IMR-90 (cell line): ENCODE results near the gene ACP2. TPM values are rescaled to one million over a fixed set of nuclear protein-coding genes. Genes with fewer than 3 reads are reported as not detected.

Source experiments
- ATAC-seq: fragments of 200-7000 bp; cut with Tn5 transposase; 2 replicates; pipeline ENCODE4 v1.9.1; 2020; ENCODE audit warnings: low read depth, mild to moderate bottlenecking, moderate library complexity
- BruUV-seq: library from RNA; stranded (reverse); fragments of 400-500 nt; replicated peaks from 2 replicates; lab custom pipeline; 2021; lab: Mats Ljungman, UMichigan
- CTCF ChIA-PET: fragments of 300-600 bp; formaldehyde crosslinking; extraction: SDS; loops from one replicate; lab custom pipeline; 2021; ENCODE audit warnings: antibody characterized with exemption; lab: Yijun Ruan, JAX
- POLR2A ChIA-PET: fragments of 300-600 bp; sonication (Branson Sonifier 250); formaldehyde crosslinking; loops from one replicate; lab custom pipeline; 2022; ENCODE audit warnings: antibody characterized with exemption; ENCODE audit not compliant: unreplicated experiment; lab: Charles Lee
- DNase-seq: peaks from one replicate; pipeline ENCODE4 v3.0.0; 2013
- H2AFZ ChIP-seq: replicated peaks from 2 replicates; pipeline ENCODE3; 2013; ENCODE audit warnings: low read length, mild to moderate bottlenecking; ENCODE audit not compliant: poor library complexity
- H2AK5ac ChIP-seq: 2 replicates; pipeline ENCODE4 v1.6.1; 2013; ENCODE audit warnings: low read depth, low read length, inconsistent platforms
- H2AK9ac ChIP-seq: replicated peaks from 2 replicates; pipeline ENCODE3; 2013; ENCODE audit warnings: mild to moderate bottlenecking, low read depth, low read length, moderate library complexity; ENCODE audit not compliant: poor library complexity
- H2BK120ac ChIP-seq: 2 replicates; pipeline ENCODE4 v1.6.1; 2013; ENCODE audit warnings: low read depth, low read length, inconsistent platforms
- H2BK15ac ChIP-seq: 3 replicates; pipeline ENCODE4 v1.6.1; 2013; ENCODE audit warnings: low read depth, low read length, inconsistent platforms
- H2BK20ac ChIP-seq: 2 replicates; pipeline ENCODE4 v1.6.1; 2013; ENCODE audit warnings: low read depth, mild to moderate bottlenecking, inconsistent platforms, low read length, moderate library complexity
- H2BK5ac ChIP-seq: 2 replicates; pipeline ENCODE4 v1.6.1; 2013; ENCODE audit warnings: mild to moderate bottlenecking, low read depth, low read length, inconsistent platforms; ENCODE audit not compliant: poor library complexity, severe bottlenecking
- H3K14ac ChIP-seq: replicated peaks from 2 replicates; pipeline ENCODE4 v1.6.1; 2013; ENCODE audit warnings: low read depth, low read length, inconsistent platforms
- H3K18ac ChIP-seq: 2 replicates; pipeline ENCODE4 v1.6.1; 2013; ENCODE audit warnings: low read depth, low read length, control low read depth
- H3K23ac ChIP-seq: 2 replicates; pipeline ENCODE4 v1.6.1; 2013; ENCODE audit warnings: low read depth, low read length, inconsistent platforms
- H3K27ac ChIP-seq: 2 replicates; pipeline ENCODE4 v1.5.1; 2013; ENCODE audit warnings: mild to moderate bottlenecking, control low read depth, low read length; ENCODE audit not compliant: insufficient read depth
- H3K27me3 ChIP-seq: 2 replicates; pipeline ENCODE4 v1.6.1; 2013; ENCODE audit warnings: low read length; ENCODE audit not compliant: control insufficient read depth, insufficient read depth
- H3K36me3 ChIP-seq: 2 replicates; pipeline ENCODE4 v1.6.1; 2013; ENCODE audit warnings: low read length, mixed read lengths; ENCODE audit not compliant: control insufficient read depth, insufficient read depth
- H3K4ac ChIP-seq: 2 replicates; pipeline ENCODE4 v1.6.1; 2013; ENCODE audit warnings: low read depth, low read length, inconsistent platforms
- H3K4me1 ChIP-seq: 2 replicates; pipeline ENCODE4 v1.6.1; 2013; ENCODE audit warnings: low read length, mixed read lengths; ENCODE audit not compliant: control insufficient read depth, insufficient read depth
- H3K4me2 ChIP-seq: 2 replicates; pipeline ENCODE4 v1.6.1; 2013; ENCODE audit warnings: low read depth, mild to moderate bottlenecking, control low read depth, low read length, moderate library complexity
- H3K4me3 ChIP-seq: 2 replicates; pipeline ENCODE4 v1.5.1; 2013; ENCODE audit warnings: low read depth, mild to moderate bottlenecking, control low read depth, low read length, moderate library complexity; ENCODE audit not compliant: insufficient read depth
- H3K56ac ChIP-seq: 2 replicates; pipeline ENCODE4 v1.6.1; 2013; ENCODE audit warnings: low read length, inconsistent platforms; ENCODE audit not compliant: insufficient read depth; ENCODE audit errors: extremely low read depth
- H3K79me1 ChIP-seq, 2 experiments: 2 replicates each; pipeline ENCODE4 v1.6.1; 2013; ENCODE audit warnings: low read length in 2 of 2, inconsistent platforms in 1 of 2, low read depth in 1 of 2
- H3K9ac ChIP-seq: 2 replicates; pipeline ENCODE4 v1.6.1; 2013; ENCODE audit warnings: low read depth, low read length, control low read depth
- H3K9me1 ChIP-seq: 2 replicates; pipeline ENCODE4 v1.6.1; 2013; ENCODE audit warnings: low read length, inconsistent platforms; ENCODE audit not compliant: insufficient read depth
- H3K9me3 ChIP-seq: 2 replicates; pipeline ENCODE4 v1.6.1; 2013; ENCODE audit warnings: low read length; ENCODE audit not compliant: control insufficient read depth, insufficient read depth
- H4K20me1 ChIP-seq: 2 replicates; pipeline ENCODE4 v1.6.1; 2013; ENCODE audit warnings: low read length, inconsistent platforms; ENCODE audit not compliant: insufficient read depth
- H4K5ac ChIP-seq: 2 replicates; pipeline ENCODE4 v1.6.1; 2013; ENCODE audit warnings: mild to moderate bottlenecking, low read depth, low read length, control low read depth
- H4K8ac ChIP-seq, 2 experiments: 2 replicates each; pipeline ENCODE4 v1.6.1; 2013; ENCODE audit warnings: low read depth in 2 of 2, low read length in 2 of 2, control low read depth in 1 of 2, inconsistent platforms in 1 of 2
- H4K91ac ChIP-seq: 2 replicates; pipeline ENCODE4 v1.6.1; 2013; ENCODE audit warnings: low read depth, low read length, inconsistent platforms; ENCODE audit not compliant: insufficient read depth
- CEBPB ChIP-seq: IDR thresholded peaks from 2 replicates; pipeline ENCODE4 v1.6.1; 2012; ENCODE audit warnings: low read depth, low read length, improper control_type of control experiment
- CHD1 ChIP-seq: IDR thresholded peaks from 2 replicates; pipeline ENCODE4 v1.6.1; 2012; ENCODE audit warnings: low read depth, low read length, improper control_type of control experiment
- FOS ChIP-seq: fragments of 150-350 bp; IDR thresholded peaks from 2 replicates; pipeline ENCODE4 v1.6.1; 2016; ENCODE audit warnings: low read depth, low read length
- POLR2A ChIP-seq: IDR thresholded peaks from 2 replicates; pipeline ENCODE4 v1.6.1; 2012; ENCODE audit warnings: mild to moderate bottlenecking, low read depth, low read length
- WGBS, 2 experiments: methylation state at CpG; one replicate each; pipeline versions ENCODE4 v1.1.5 to v1.1.7; 2013; ENCODE audit warnings: missing lambda C conversion rate in 2 of 2; ENCODE audit not compliant: insufficient read length in 1 of 2; ENCODE audit errors: extremely low coverage in 2 of 2; 5-methylcytosine and 5-hydroxymethylcytosine counted together
- dilution Hi-C: fragments of 300-500 bp; cut with HindIII; formaldehyde crosslinking; loops from one replicate; pipeline ENCODE4 v1.14.3; 2018; ENCODE audit warnings: low sequenced_read_pairs; ENCODE audit not compliant: unreplicated experiment
- in situ Hi-C: fragments of 300-500 bp; cut with MboI; formaldehyde crosslinking; loops from 3 replicates; pipeline ENCODE4 v1.14.3; 2019; ENCODE audit warnings: low sequenced_read_pairs, inconsistent platforms, mixed read lengths
- intact Hi-C: fragments of 100-400 bp; cut with micrococcal nuclease; formaldehyde crosslinking; loops from 2 replicates; pipeline ENCODE4 v1.10.0; 2022
- polyA plus RNA-seq, 3 experiments: library from polyadenylated mRNA; depleted of rRNA; stranded (reverse); fragments of >200 nt; gene quantifications; 2 replicates each; pipeline ENCODE4 v1.2.3, GENCODE V29; 2012; ENCODE audit warnings: low replicate concordance in 1 of 3
- total RNA-seq: library from RNA; depleted of rRNA; stranded (reverse); fragments of >200 nt; gene quantifications from 2 replicates; pipeline ENCODE4 v1.2.3, GENCODE V29; 2012
- TF ChIP-seq, protein P1 (sequence below): fragments of 150-350 bp; IDR thresholded peaks from 2 replicates; pipeline ENCODE4 v1.6.1; 2016; ENCODE audit warnings: low read depth, mild to moderate bottlenecking, low read length, moderate library complexity, borderline replicate concordance
- TF ChIP-seq, protein P2 (sequence below): fragments of 150-350 bp; IDR thresholded peaks from 2 replicates; pipeline ENCODE4 v1.6.1; 2017; ENCODE audit warnings: mild to moderate bottlenecking, antibody characterized with exemption, low read length, low read depth

ACP2 gene
- total and polyA plus RNA-seq, 2 of the 4 experiments (the other 2 are of a cell fraction) = 17.7 to 23.6 TPM

- peak overlapping the region; percentile 98 for H2AFZ ChIP-seq
- no peaks in the 10 kb centered on the region for H4K20me1 ChIP-seq
- no peak overlapping the region for H2BK20ac ChIP-seq
- H3K36me3 ChIP-seq = peaks cover 15% of the 10 kb centered on the region
- no peaks in the 10 kb centered on the region for H3K27me3 ChIP-seq
- peaks cover 34 to 52% of the 10 kb centered on the region in 2 experiments for H3K79me1 ChIP-seq
- peaks cover 16% of the 10 kb centered on the region for H3K4me1 ChIP-seq
- peak overlapping the region; percentile 97 for H3K14ac ChIP-seq
- 100% methylated on average over 1 of the region's 3 CpGs; no CpG with 5 or more reads in 1 of the 2 experiments for WGBS, 2 experiments
- H3K9ac ChIP-seq = peak overlapping the region; percentile 87
- peak overlapping the region; percentile 90 for H4K5ac ChIP-seq
- ChIA-PET CTCF (interaction anchor here (1.6 to 1.7 kb wide), 2 partner anchors 8 to 10 kb away, joined by 6 to 7 read pairs; partner anchors contain the start of gene NR1H3), POLR2A (interaction anchor here (1.0 kb wide), 1 partner anchor 29 kb away, joined by 4 read pairs; no protein-coding TSS in a partner anchor)
- H3K4ac ChIP-seq = peak overlapping the region; percentile 96
- no peak for ATAC-seq
- intact Hi-C loops (loop anchor here (2.0 kb wide), 1 partner anchor 35 kb away; the partner anchor contains the start of gene DDB2), in situ Hi-C loops (no loop called here), dilution Hi-C loops (no loop called here)
- no TSS peak for BruUV-seq
- no peaks in the 10 kb centered on the region for H3K9me3 ChIP-seq
- H3K4me2 ChIP-seq = peak overlapping the region; percentile 94
- H3K18ac ChIP-seq = peak overlapping the region; percentile 83
- no peak overlapping the region for H3K56ac ChIP-seq
- H3K27ac ChIP-seq = peak overlapping the region; percentile 86
- DNase-seq = no peak
- H3K4me3 ChIP-seq = peak overlapping the region; percentile 66
- peak overlapping the region; percentile 92 for H3K23ac ChIP-seq
- H3K9me1 ChIP-seq = peaks cover 18% of the 10 kb centered on the region
- H2BK15ac ChIP-seq = peak overlapping the region; percentile 25; the same call in 1 of the 3 replicates
- H4K91ac ChIP-seq = peak overlapping the region; percentile 98
- H4K8ac ChIP-seq = peak overlapping the region; percentile 83 to 99
- peak overlapping the region; percentile 92 for H2BK120ac ChIP-seq
- TF ChIP-seq CEBPB = no peak
- TF ChIP-seq, protein P1, sequence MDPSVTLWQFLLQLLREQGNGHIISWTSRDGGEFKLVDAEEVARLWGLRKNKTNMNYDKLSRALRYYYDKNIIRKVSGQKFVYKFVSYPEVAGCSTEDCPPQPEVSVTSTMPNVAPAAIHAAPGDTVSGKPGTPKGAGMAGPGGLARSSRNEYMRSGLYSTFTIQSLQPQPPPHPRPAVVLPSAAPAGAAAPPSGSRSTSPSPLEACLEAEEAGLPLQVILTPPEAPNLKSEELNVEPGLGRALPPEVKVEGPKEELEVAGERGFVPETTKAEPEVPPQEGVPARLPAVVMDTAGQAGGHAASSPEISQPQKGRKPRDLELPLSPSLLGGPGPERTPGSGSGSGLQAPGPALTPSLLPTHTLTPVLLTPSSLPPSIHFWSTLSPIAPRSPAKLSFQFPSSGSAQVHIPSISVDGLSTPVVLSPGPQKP = no peak
- no peak for TF ChIP-seq CHD1
- no peak for TF ChIP-seq FOS
- TF ChIP-seq, protein P2, sequence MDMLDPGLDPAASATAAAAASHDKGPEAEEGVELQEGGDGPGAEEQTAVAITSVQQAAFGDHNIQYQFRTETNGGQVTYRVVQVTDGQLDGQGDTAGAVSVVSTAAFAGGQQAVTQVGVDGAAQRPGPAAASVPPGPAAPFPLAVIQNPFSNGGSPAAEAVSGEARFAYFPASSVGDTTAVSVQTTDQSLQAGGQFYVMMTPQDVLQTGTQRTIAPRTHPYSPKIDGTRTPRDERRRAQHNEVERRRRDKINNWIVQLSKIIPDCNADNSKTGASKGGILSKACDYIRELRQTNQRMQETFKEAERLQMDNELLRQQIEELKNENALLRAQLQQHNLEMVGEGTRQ = no peak
- no peak for TF ChIP-seq POLR2A
- peak overlapping the region; percentile 90 for H2BK5ac ChIP-seq
- peak overlapping the region; percentile 90 for H2AK5ac ChIP-seq
- peak overlapping the region; percentile 93 for H2AK9ac ChIP-seq
Observed at GRCh38 chr11:47249378-47249715, 733 bp upstream of the ACP2 start.
